GM21619 (cell line): Measurements from ENCODE around the gene PRRG3.

Source experiments
- ATAC-seq: cut with Tn5 transposase; IDR thresholded peaks from one replicate; pipeline ENCODE4 v1.9.1; 2021; ENCODE audit not compliant: unreplicated experiment

Gene PRRG3

DNA sequence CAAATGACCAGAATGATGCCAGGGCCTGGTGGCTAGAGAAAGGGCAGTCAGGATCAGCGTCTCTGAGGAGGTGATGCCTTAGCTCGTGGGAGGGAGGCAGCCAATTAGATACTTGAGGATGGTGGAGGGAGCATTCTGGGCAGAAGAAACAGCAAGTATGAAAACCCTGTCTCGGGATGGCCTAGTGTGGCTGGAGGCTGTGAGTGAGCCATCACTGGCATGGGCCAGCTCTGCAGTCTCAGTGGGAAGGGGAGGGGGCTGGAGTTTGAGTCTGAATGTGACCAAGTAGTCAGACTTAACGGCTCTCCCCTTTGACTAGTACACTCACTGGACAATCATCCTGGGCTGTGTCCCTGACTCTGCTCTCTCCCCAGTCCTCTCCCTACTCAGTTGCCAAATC lies 46.3 kb downstream of the PRRG3 start:
- no peak for ATAC-seq

DNA sequence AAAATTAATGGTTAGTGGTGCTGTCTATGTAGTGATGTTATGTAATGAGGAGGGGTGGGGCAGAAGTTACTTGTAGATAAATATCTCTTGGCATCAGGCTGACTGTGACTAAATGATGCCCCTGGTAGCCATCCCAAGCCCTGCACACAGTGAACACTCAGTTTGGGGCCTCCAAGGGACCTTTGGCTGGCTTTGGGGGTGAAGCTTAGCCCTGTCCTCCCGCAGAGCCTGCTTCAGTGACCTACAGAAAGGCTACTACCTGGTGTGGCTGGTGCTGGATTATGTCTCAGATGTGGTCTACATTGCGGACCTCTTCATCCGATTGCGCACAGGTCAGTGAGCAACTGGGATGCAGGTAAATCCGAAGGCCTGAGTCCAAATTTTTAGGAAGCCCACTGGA lies 47.1 kb downstream of the PRRG3 start:
- ATAC-seq: no peak

DNA sequence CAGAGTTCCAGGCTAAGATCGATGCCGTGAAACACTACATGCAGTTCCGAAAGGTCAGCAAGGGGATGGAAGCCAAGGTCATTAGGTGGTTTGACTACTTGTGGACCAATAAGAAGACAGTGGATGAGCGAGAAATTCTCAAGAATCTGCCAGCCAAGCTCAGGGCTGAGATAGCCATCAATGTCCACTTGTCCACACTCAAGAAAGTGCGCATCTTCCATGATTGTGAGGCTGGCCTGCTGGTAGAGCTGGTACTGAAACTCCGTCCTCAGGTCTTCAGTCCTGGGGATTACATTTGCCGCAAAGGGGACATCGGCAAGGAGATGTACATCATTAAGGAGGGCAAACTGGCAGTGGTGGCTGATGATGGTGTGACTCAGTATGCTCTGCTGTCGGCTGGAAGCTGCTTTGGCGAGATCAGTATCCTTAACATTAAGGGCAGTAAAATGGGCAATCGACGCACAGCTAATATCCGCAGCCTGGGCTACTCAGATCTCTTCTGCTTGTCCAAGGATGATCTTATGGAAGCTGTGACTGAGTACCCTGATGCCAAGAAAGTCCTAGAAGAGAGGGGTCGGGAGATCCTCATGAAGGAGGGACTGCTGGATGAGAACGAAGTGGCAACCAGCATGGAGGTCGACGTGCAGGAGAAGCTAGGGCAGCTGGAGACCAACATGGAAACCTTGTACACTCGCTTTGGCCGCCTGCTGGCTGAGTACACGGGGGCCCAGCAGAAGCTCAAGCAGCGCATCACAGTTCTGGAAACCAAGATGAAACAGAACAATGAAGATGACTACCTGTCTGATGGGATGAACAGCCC lies 48.6 kb downstream of the PRRG3 start:
- ATAC-seq: no peak

DNA sequence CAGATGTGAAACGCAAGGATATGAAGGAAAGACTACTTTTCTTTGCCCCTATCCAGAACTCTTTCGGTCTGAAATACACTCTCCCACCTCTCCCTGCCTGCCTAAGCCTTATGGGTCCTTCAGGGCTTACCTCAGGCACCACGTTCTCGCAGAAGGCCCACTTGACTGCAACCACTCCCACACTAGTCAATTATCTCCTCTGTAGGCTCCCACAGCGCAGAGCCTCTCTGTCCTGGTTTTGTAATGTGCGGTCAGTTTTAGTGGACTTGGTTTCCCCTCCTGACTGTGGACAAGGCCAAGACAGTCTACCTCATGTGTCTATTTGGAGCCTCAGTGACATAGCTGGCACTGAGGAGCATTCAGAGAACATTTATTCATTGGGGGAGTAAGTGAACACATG lies 50.4 kb downstream of the PRRG3 start:
- ATAC-seq: no peak

DNA sequence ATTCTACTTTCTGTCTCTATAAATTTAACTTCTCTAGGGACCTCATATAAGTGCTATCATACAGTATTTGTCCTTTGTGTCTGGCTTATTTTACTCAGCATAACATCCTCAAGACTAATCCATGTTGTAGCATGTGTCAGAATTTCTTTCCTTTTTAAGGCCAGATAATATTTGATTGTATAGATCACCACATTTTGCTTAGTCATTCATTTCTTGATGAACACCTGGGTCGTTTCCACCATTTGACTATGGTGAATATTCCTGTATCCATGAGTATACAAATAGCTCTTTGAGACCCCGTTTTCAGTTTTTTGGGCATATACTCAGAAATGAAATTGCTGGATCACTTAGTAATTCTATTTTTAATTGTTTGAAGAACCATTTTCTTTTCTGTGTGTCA lies 51.2 kb downstream of the PRRG3 start:
- ATAC-seq: no peak

DNA sequence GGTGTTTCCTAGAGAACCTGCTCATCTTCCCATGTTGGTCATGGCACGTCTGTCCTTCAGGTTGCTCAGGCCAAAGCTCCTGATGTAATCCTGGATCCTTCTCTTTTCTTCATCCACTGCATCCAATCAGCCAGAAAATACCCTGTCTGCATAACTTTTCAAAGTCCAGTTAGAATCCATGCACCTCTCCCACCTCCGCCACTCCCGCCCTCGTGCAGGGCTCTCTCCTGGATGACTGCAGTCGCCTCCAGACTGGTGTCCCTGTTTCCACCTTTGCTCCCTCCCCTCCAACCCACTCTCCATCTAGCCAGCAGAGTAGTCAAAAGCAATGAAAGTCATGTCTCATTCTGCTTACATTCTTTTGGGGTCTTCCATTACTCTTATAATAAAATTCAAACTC lies 55.3 kb downstream of the PRRG3 start:
- ATAC-seq: no peak

DNA sequence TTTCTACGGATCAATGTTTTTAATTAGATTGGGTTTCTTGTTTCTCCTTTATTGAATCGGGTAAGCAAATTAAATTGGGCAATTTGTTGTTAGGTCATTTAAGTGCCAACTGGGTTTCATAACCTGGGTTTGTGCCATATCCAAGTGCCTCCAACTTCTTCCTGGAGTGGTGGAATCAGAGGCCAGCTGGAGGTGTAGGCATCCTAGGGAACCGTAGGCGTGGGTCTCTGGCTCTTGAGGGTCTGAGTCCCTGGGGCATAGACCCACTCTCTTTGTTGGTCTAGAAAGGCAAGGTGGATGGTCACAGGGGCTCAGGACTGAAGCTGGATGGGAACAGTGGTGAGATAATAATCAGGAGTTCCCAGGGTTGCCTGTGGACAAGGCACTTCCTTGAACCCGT lies 57.6 kb downstream of the PRRG3 start:
- ATAC-seq: no peak

DNA sequence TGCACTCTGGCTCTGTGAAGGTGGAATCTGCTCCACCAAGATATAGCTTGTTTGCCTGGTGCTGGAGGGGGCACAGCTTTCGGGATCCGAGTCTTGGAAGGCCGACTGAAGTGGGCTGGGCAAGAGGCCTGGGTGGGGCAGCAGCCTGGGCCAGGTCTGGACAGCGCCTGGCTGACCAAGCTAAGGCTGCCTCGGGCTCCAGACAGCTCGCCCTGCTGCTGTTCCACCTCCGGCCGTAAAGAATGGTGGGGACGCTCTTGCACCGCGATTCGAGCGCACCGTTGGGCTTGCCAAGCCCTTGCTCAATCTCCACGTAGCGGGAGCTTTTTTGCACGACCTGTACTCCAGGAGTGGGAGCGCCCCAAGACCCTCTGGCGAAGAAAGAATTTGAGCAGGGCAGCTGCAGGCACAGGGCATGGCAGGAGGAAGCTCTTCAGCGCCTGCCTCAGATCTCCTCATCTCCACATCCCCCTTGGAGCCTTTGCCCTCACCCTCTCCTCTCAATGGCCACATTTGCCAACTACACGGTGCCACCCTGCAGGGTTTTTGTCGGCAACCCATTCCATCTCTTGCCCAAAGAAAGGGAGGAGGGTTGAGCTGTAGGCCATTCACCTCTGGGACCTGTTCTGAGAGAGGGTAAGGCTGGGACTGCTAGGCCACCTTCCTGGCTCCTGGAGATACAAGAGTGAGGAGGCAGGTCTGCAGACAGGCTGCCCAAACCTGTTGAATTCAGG lies 58.2 kb downstream of the PRRG3 start:
- ATAC-seq: no peak

DNA sequence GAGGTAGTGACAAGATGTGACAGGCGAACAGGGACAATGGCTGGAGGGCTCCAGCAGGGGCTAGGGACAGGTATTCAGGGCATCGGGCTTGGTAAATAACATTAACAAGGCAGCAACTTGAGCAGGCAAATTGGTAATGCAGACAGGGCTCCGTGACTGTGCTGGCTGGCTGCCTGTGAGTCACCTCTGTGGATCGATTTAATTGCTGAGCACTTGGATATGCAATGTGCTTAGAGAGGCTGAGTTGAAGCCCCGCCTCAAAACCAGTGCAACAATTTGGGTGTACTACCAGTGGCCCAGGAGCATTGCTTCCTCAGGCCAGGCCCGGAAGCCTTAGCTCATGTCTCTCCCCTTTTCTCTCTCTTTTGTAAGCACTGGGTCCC lies 58.8 kb downstream of the PRRG3 start:
- no peak for ATAC-seq

DNA sequence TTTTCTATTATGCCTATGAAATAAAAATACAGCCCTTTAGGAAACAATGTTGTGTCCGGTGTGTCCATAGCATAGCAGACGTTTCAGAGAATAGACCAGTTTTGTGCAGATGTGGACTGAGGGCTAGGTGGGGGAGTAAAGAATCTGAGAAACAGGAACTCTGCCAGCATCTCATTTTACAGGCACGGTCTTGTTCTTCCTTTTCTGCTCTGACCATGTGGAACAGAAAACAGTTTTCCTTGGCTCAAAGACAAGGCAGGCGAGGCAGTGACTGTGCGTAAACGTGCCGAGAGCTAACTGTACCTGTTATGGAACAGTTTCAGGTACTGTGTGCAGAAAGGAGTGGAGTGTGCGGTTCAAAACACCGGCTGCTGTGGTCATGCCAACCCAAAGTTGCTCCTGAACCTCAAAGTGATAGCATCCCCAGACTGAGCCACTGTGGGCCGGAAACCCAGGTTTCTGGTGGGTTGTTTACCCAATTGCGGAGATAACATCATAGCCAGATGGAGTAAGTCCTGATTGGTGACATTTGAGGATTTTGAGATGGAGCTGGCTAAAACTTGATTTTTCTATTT lies 59.5 kb downstream of the PRRG3 start:
- no peak for ATAC-seq
